Kidney (tissue), 14 donors: ENCODE measurements around the gene WNT5A. TPM values are rescaled to one million over a fixed set of nuclear protein-coding genes. Genes with fewer than 3 reads are reported as not detected.

ENCODE experiments used
- DNase-seq, 5 donors: peaks; one replicate each; pipeline ENCODE4 v3.0.0-alpha.2; 2013 to 2020
- FAIRE-seq: peaks from 2 replicates; lab custom pipeline; 2012; peaks lifted over from hg19 to GRCh38; lab: Jason Lieb, UNC
- H3K27ac ChIP-seq, 2 donors: one replicate each; pipeline ENCODE4 v1.7.0; 2013; ENCODE audit warnings: low read depth in 2 of 2, low read length in 2 of 2, inconsistent platforms in 1 of 2
- H3K27me3 ChIP-seq: one replicate; pipeline ENCODE4 v1.7.1; 2013; ENCODE audit warnings: low read length, inconsistent platforms; ENCODE audit not compliant: control insufficient read depth, insufficient read depth
- H3K36me3 ChIP-seq, 3 donors: one replicate each; pipeline versions ENCODE4 v1.7.0 to v1.7.1; 2013; ENCODE audit warnings: low read length in 3 of 3, control low read depth in 1 of 3, inconsistent platforms in 1 of 3; ENCODE audit not compliant: insufficient read depth in 3 of 3, control insufficient read depth in 2 of 3
- H3K4me1 ChIP-seq, 3 donors: one replicate each; pipeline versions ENCODE4 v1.7.0 to v1.7.1; 2013; ENCODE audit warnings: low read length in 3 of 3, inconsistent platforms in 1 of 3, low read depth in 1 of 3; ENCODE audit not compliant: control insufficient read depth in 2 of 3, insufficient read depth in 2 of 3
- H3K4me3 ChIP-seq, 3 donors: one replicate each; pipeline versions ENCODE4 v1.7.0 to v1.8.1; 2013; ENCODE audit warnings: low read length in 3 of 3, control low read depth in 1 of 3, inconsistent platforms in 1 of 3
- H3K9ac ChIP-seq, 3 donors: one replicate each; pipeline versions ENCODE4 v1.7.0 to v1.7.1; 2013; ENCODE audit warnings: low read length in 3 of 3, control low read depth in 1 of 3, inconsistent platforms in 1 of 3
- H3K9me3 ChIP-seq, 3 donors: one replicate each; pipeline versions ENCODE4 v1.7.0 to v1.7.1; 2013; ENCODE audit warnings: low read length in 3 of 3, control low read depth in 1 of 3, inconsistent platforms in 1 of 3; ENCODE audit not compliant: control insufficient read depth in 2 of 3, insufficient read depth in 1 of 3
- intact Hi-C: fragments of 100-400 bp; cut with DNase I; formaldehyde crosslinking; loops from one replicate; pipeline ENCODE4 v1.11.1; 2022
- polyA plus RNA-seq: library from polyadenylated mRNA; stranded (reverse); fragments of 350-450 nt; fragmentation: Illumina TruSeq; extraction: RNeasy Lipid Tissue Mini Kit (QIAGEN cat#74804); gene quantifications from one replicate; pipeline ENCODE4 v1.2.3, GENCODE V29; 2014; ENCODE audit warnings: low read depth, low replicate concordance; ENCODE audit not compliant: insufficient read depth
- total RNA-seq: library from RNA; stranded (reverse); fragmentation: NEBNext Ultra II Directional; extraction: Animal tissue kit (Norgen Biotek cat#: 25700); gene quantifications from one replicate; pipeline ENCODE4 v1.2.1, GENCODE V29; 2021
- TF ChIP-seq, protein P1 (sequence below): IDR thresholded peaks from 3 replicates; pipeline ENCODE4 v1.5.1; 2012; ENCODE audit warnings: mild to moderate bottlenecking, moderate library complexity, borderline replicate concordance; ENCODE audit not compliant: insufficient read depth; ENCODE audit errors: extremely low read depth
- donor health status: control.
- donor health status: control.
- donor health status: control.
- donor health status: control.
- donor health status: control.
- donor health status: DM: yes; HTN: yes; CAD: no.
- donor health status: Normal renal cell carcinoma (clear cell type).

WNT5A gene
- total and polyA plus RNA-seq, 2 donors from 2014 or later = 0.67 to 9.9 TPM

DNA sequence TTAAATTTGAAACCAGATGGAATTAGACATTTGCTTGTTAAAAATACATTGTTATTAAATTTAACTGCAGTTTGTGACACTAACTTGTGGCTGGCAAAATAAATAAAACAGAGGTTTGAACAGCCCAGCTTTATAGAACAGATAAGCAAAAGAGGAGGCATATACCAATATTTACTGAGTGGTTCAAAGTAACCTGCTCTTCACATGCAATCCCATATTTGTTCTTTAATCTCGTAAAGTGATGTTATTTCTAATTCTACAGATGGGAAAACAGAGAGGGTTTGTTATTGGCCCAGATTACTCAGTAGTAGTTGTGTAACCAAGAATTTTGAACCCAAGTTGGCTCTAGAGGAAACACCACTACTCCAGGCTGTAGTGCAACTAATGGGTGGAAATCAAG is 37.6 kb downstream of the WNT5A start:
- TF ChIP-seq, protein P1, sequence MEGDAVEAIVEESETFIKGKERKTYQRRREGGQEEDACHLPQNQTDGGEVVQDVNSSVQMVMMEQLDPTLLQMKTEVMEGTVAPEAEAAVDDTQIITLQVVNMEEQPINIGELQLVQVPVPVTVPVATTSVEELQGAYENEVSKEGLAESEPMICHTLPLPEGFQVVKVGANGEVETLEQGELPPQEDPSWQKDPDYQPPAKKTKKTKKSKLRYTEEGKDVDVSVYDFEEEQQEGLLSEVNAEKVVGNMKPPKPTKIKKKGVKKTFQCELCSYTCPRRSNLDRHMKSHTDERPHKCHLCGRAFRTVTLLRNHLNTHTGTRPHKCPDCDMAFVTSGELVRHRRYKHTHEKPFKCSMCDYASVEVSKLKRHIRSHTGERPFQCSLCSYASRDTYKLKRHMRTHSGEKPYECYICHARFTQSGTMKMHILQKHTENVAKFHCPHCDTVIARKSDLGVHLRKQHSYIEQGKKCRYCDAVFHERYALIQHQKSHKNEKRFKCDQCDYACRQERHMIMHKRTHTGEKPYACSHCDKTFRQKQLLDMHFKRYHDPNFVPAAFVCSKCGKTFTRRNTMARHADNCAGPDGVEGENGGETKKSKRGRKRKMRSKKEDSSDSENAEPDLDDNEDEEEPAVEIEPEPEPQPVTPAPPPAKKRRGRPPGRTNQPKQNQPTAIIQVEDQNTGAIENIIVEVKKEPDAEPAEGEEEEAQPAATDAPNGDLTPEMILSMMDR = no peak
- no peaks in the 10 kb centered on the region for H3K27me3 ChIP-seq
- H3K4me1 ChIP-seq = peaks cover 0 to 8% (median 0%) of the 10 kb centered on the region in 3 donors
- no peak for DNase-seq
- no peak overlapping the region for H3K27ac ChIP-seq
- FAIRE-seq = no peak
- no peak overlapping the region for H3K9ac ChIP-seq
- no peak overlapping the region for H3K4me3 ChIP-seq
- no peaks in the 10 kb centered on the region for H3K36me3 ChIP-seq
- no peaks in the 10 kb centered on the region for H3K9me3 ChIP-seq
- intact Hi-C loops = no loop called here

DNA sequence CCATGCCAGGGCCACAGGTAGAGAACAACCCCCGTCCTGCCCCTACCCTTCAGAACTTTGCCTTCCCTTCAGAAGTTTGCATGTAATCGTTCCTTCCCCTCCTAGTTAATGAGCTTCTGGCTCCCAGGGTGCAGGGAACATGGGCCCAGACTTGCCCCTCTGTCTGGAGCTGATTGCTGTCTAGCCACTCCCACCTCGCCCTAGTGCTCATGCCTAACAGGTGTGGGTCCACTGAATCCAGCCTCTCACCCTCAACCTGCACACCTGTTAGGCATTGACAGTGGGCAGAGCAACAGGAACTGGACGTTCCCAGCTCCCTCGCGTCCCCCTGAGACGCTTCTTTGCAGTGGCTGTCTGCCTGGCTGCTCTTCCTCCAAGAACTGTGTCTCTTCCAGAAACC is 40.3 kb downstream of the WNT5A start:
- Histone ChIP-seq H3K9ac (no peak overlapping the region), H3K4me3 (no peak overlapping the region), H3K4me1 (peaks cover 0 to 8% (median 0%) of the 10 kb centered on the region in 3 donors), H3K27me3 (no peaks in the 10 kb centered on the region), H3K36me3 (no peaks in the 10 kb centered on the region), H3K9me3 (no peaks in the 10 kb centered on the region), H3K27ac (no peak overlapping the region)
- FAIRE-seq = no peak
- intact Hi-C loops = no loop called here
- peak in 3 of 5 donors; percentile 27 to 38 (median 33) for DNase-seq
- TF ChIP-seq, protein P1 = no peak

DNA sequence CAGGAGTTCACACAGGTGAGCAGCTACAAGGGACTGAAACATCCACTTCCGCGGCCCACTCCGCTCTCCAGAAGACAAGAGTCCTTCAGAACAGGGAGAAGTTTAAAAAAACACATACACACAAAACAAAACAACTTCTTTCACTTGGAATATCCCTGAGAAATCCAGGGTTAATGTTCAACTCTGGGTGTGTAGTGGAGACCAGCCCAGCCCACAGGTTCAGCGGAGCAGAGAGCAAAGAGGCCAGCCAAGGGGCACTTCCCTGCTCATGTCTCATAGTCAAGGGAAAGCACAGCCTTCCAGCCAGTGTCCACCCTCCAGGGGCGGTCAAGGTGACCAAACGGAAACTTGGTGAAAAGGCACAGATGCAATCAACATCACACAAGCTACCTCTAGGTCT is 41.6 kb downstream of the WNT5A start:
- intact Hi-C loops = no loop called here
- Histone ChIP-seq H3K9ac (no peak overlapping the region), H3K27ac (peak overlapping the region in 1 of 2 donors; percentile 1), H3K4me3 (peak overlapping the region in 1 of 3 donors; percentile 13), H3K27me3 (no peaks in the 10 kb centered on the region), H3K4me1 (peaks cover 0 to 8% (median 0%) of the 10 kb centered on the region in 3 donors), H3K36me3 (no peaks in the 10 kb centered on the region), H3K9me3 (no peaks in the 10 kb centered on the region)
- peak; percentile 80 for FAIRE-seq
- TF ChIP-seq, protein P1 = no peak
- peak; percentile 81 to 92 (median 87) for DNase-seq

DNA sequence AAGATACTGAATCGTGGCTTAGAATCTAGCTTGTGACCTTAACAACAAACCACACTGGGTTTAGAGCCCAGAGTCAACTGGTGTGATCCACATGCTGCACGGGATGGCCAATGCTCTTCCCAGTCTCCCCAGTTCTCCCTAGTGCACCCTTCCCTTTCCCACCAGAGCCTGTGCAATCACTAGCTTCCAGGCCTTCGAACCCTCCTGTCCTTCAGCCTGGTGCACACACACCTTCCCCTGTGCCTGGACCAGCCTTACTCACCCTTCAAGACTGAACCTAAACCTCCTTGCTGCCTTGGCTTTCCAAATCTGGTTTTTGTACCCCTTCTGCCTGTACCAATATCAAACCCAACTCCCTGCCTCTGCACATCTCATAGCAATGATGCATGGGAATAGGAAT is 43.8 kb downstream of the WNT5A start:
- no peak overlapping the region for H3K27ac ChIP-seq
- intact Hi-C loops = no loop called here
- H3K9ac ChIP-seq = no peak overlapping the region
- DNase-seq (no peak), FAIRE-seq (no peak)
- no peak overlapping the region for H3K4me3 ChIP-seq
- no peaks in the 10 kb centered on the region for H3K36me3 ChIP-seq
- H3K27me3 ChIP-seq = no peaks in the 10 kb centered on the region
- TF ChIP-seq, protein P1 = no peak
- peaks cover 0 to 8% (median 0%) of the 10 kb centered on the region in 3 donors for H3K4me1 ChIP-seq
- H3K9me3 ChIP-seq = no peaks in the 10 kb centered on the region
